H1 (cell line): ENCODE data around the gene RNASE13. TPM values are rescaled to one million over a fixed set of nuclear protein-coding genes. Genes with fewer than 3 reads are reported as not detected.

Experiments used
- CTCF ChIA-PET: fragments of 300-600 bp; sonication (Branson Sonifier 250); formaldehyde crosslinking; loops from one replicate; lab custom pipeline; 2021; ENCODE audit not compliant: partially characterized antibody; lab: Charles Lee
- POLR2A ChIA-PET: fragments of 300-600 bp; sonication (Branson Sonifier 250); formaldehyde crosslinking; loops from one replicate; lab custom pipeline; 2021; ENCODE audit warnings: inconsistent platforms; ENCODE audit not compliant: partially characterized antibody; lab: Charles Lee
- DNase-seq, 2 experiments: peaks; one replicate each; pipeline versions ENCODE4 v3.0.0 to v3.0.0-alpha.2; 2010 to 2022; ENCODE audit warnings: low spot score in 2 of 2, low read depth in 1 of 2, mixed read lengths in 1 of 2
- FAIRE-seq: peaks from 2 replicates; lab custom pipeline; 2011; peaks lifted over from hg19 to GRCh38; lab: Jason Lieb, UNC
- H2AFZ ChIP-seq: 2 replicates; pipeline ENCODE4 v1.8.1; 2012; ENCODE audit warnings: low read length, inconsistent platforms
- H2AK5ac ChIP-seq: 2 replicates; pipeline ENCODE4 v1.6.1; 2013; ENCODE audit warnings: low read depth, low read length
- H2BK120ac ChIP-seq: replicated peaks from 2 replicates; pipeline ENCODE3; 2013; ENCODE audit warnings: low read depth, low read length, inconsistent platforms
- H2BK12ac ChIP-seq: 2 replicates; pipeline ENCODE4 v1.6.1; 2013; ENCODE audit warnings: low read depth, low read length
- H2BK15ac ChIP-seq: 2 replicates; pipeline ENCODE4 v1.6.1; 2013; ENCODE audit warnings: low read length
- H2BK20ac ChIP-seq: 2 replicates; pipeline ENCODE4 v1.6.1; 2013; ENCODE audit warnings: low read length
- H2BK5ac ChIP-seq: 2 replicates; pipeline ENCODE4 v1.6.1; 2013; ENCODE audit warnings: low read depth, low read length
- H3K14ac ChIP-seq: 2 replicates; pipeline ENCODE4 v1.6.1; 2013; ENCODE audit warnings: inconsistent platforms; ENCODE audit not compliant: insufficient read length
- H3K18ac ChIP-seq: 2 replicates; pipeline ENCODE4 v1.6.1; 2013; ENCODE audit warnings: low read length; ENCODE audit errors: extremely low read depth
- H3K23ac ChIP-seq: 2 replicates; pipeline ENCODE4 v1.6.1; 2013; ENCODE audit warnings: inconsistent platforms; ENCODE audit not compliant: insufficient read length
- H3K23me2 ChIP-seq: 2 replicates; pipeline ENCODE4 v1.6.1; 2013; ENCODE audit warnings: low read depth, low read length
- H3K27ac ChIP-seq: 2 replicates; pipeline ENCODE4 v1.6.1; 2011; ENCODE audit warnings: low read depth, low read length, inconsistent platforms
- H3K27me3 ChIP-seq, 4 experiments: replicated peaks in 1 of 4; 1 replicate in 1 of 4; 2 replicates in 3 of 4; pipeline versions ENCODE4 v1.6.1 to v1.8.1; 2011 to 2013; ENCODE audit warnings: low read length in 3 of 4, mild to moderate bottlenecking in 3 of 4, inconsistent platforms in 2 of 4, mixed read lengths in 2 of 4, moderate library complexity in 1 of 4; ENCODE audit not compliant: control insufficient read depth in 3 of 4, insufficient read depth in 3 of 4; ENCODE audit errors: extremely low read depth in 1 of 4
- H3K36me3 ChIP-seq, 4 experiments: 2 replicates each; pipeline versions ENCODE4 v1.6.1 to v1.8.1; 2011 to 2013; ENCODE audit warnings: mild to moderate bottlenecking in 4 of 4, low read length in 3 of 4, moderate library complexity in 2 of 4, control low read depth in 1 of 4, inconsistent platforms in 1 of 4; ENCODE audit not compliant: insufficient read depth in 4 of 4, control insufficient read depth in 2 of 4
- H3K4ac ChIP-seq: replicated peaks from 2 replicates; pipeline ENCODE3; 2013; ENCODE audit warnings: low read length, low read depth, mixed read lengths, inconsistent platforms; ENCODE audit not compliant: insufficient read length
- H3K4me1 ChIP-seq, 4 experiments: replicated peaks in 1 of 4; 1 replicate in 1 of 4; 2 replicates in 3 of 4; pipeline versions ENCODE4 v1.6.1 to v1.8.1; 2011 to 2013; ENCODE audit warnings: low read length in 3 of 4, inconsistent platforms in 2 of 4, mixed read lengths in 1 of 4; ENCODE audit not compliant: insufficient read depth in 4 of 4, control insufficient read depth in 3 of 4
- H3K4me2 ChIP-seq, 2 experiments: 2 replicates each; pipeline versions ENCODE4 v1.6.1 to v1.8.1; 2011 to 2013; ENCODE audit warnings: low read depth in 2 of 2, low read length in 2 of 2, control low read depth in 1 of 2, inconsistent platforms in 1 of 2, mild to moderate bottlenecking in 1 of 2; ENCODE audit not compliant: insufficient read depth in 1 of 2
- H3K4me3 ChIP-seq, 4 experiments: fragments of 200-600, 300-600 bp in 1 of 4; sonication (generic), shearing (Covaris generic), sonication (Bioruptor Twin) in 1 of 4; 2 replicates each; pipeline versions ENCODE4 v1.5.1 to v1.8.1; 2011 to 2016; ENCODE audit warnings: low read length in 4 of 4, low read depth in 3 of 4, control low read depth in 2 of 4, inconsistent platforms in 2 of 4, mild to moderate bottlenecking in 2 of 4, mixed read lengths in 1 of 4, moderate library complexity in 1 of 4; ENCODE audit not compliant: insufficient read depth in 2 of 4; ENCODE audit errors: extremely low read depth in 1 of 4
- H3K56ac ChIP-seq: replicated peaks from 2 replicates; pipeline ENCODE3; 2013; ENCODE audit warnings: low read depth, mild to moderate bottlenecking, mixed read lengths, low read length, inconsistent platforms; ENCODE audit not compliant: insufficient read length
- H3K79me1 ChIP-seq: 2 replicates; pipeline ENCODE4 v1.6.1; 2013; ENCODE audit warnings: low read depth, low read length, control low read depth
- H3K79me2 ChIP-seq, 2 experiments: 2 replicates each; pipeline versions ENCODE4 v1.6.1 to v1.8.1; 2012 to 2013; ENCODE audit warnings: low read length in 2 of 2, mild to moderate bottlenecking in 2 of 2, inconsistent platforms in 1 of 2; ENCODE audit not compliant: insufficient read depth in 2 of 2, control insufficient read depth in 1 of 2
- H3K9ac ChIP-seq, 4 experiments: replicated peaks in 1 of 4; 1 replicate in 1 of 4; 2 replicates in 3 of 4; pipeline versions ENCODE4 v1.6.1 to v1.8.1; 2011 to 2013; ENCODE audit warnings: low read depth in 3 of 4, low read length in 3 of 4, control low read depth in 2 of 4, mild to moderate bottlenecking in 2 of 4, moderate library complexity in 2 of 4, inconsistent platforms in 1 of 4; ENCODE audit errors: extremely low read depth in 1 of 4
- H3K9me3 ChIP-seq, 2 experiments: 2 replicates each; pipeline versions ENCODE4 v1.6.1 to v1.8.1; 2012 to 2013; ENCODE audit warnings: mild to moderate bottlenecking in 2 of 2, moderate library complexity in 2 of 2, control low read depth in 1 of 2, inconsistent platforms in 1 of 2, low read depth in 1 of 2, low read length in 1 of 2, mixed read lengths in 1 of 2; ENCODE audit not compliant: insufficient read depth in 2 of 2
- H4K20me1 ChIP-seq, 2 experiments: replicated peaks in 1 of 2; 2 replicates each; pipeline versions ENCODE3 to v1.8.1; 2011 to 2013; ENCODE audit warnings: inconsistent platforms in 2 of 2, low read length in 2 of 2, mild to moderate bottlenecking in 1 of 2; ENCODE audit not compliant: insufficient read depth in 2 of 2, control insufficient read depth in 1 of 2
- H4K5ac ChIP-seq: 2 replicates; pipeline ENCODE4 v1.6.1; 2013; ENCODE audit warnings: low read length, low read depth, mixed read lengths, inconsistent platforms; ENCODE audit not compliant: insufficient read length
- H4K8ac ChIP-seq: 2 replicates; pipeline ENCODE4 v1.8.0; 2013; ENCODE audit warnings: mild to moderate bottlenecking, moderate library complexity, low read length, inconsistent platforms; ENCODE audit not compliant: insufficient read depth; ENCODE audit errors: extremely low read depth
- H4K91ac ChIP-seq: replicated peaks from 2 replicates; pipeline ENCODE3; 2013; ENCODE audit warnings: low read length, mixed read lengths, inconsistent platforms; ENCODE audit not compliant: insufficient read length
- ATF2 ChIP-seq: IDR thresholded peaks from 2 replicates; pipeline ENCODE4 v1.6.1; 2012; ENCODE audit warnings: low read length, inconsistent platforms
- EP300 ChIP-seq, 2 experiments: IDR thresholded peaks; 1 replicate in 1 of 2; 2 replicates in 1 of 2; pipeline ENCODE4 v1.6.1; 2011 to 2012; ENCODE audit warnings: low read depth in 2 of 2, low read length in 2 of 2, mild to moderate bottlenecking in 2 of 2, borderline replicate concordance in 1 of 2, inconsistent platforms in 1 of 2, moderate library complexity in 1 of 2
- RBBP5 ChIP-seq: IDR thresholded peaks from 2 replicates; pipeline ENCODE4 v1.7.1; 2012; ENCODE audit warnings: low read depth, mild to moderate bottlenecking, inconsistent platforms, low read length, moderate library complexity, borderline replicate concordance
- WGBS, 2 experiments: shearing (Covaris generic) in 1 of 2; methylation state at CpG; one replicate each; pipeline versions ENCODE4 v1.1.6 to v1.1.7; 2013 to 2015; ENCODE audit warnings: low lambda C conversion rate in 2 of 2, mixed read lengths in 2 of 2, inconsistent platforms in 1 of 2, low coverage in 1 of 2, missing lambda C conversion rate in 1 of 2; ENCODE audit not compliant: insufficient replicate concordance in 2 of 2, insufficient coverage in 1 of 2, insufficient read length in 1 of 2; ENCODE audit errors: extremely low coverage in 1 of 2, missing lambda C conversion rate in 1 of 2; 5-methylcytosine and 5-hydroxymethylcytosine counted together
- polyA plus RNA-seq, 7 experiments: library from polyadenylated mRNA; depleted of rRNA in 3 of 7; stranded (reverse) in 5 of 7; unstranded in 2 of 7; fragments of >200 nt in 5 of 7; fragments of 200-250 nt in 2 of 7; gene quantifications; 1 replicate in 5 of 7; 2 replicates in 1 of 7; 4 replicates in 1 of 7; pipeline versions ENCODE4 v1.2.1 to v1.2.3, GENCODE V29; 2011 to 2013; ENCODE audit warnings: missing spikeins in 2 of 7, mixed read lengths in 2 of 7
- total RNA-seq: library from RNA; stranded (reverse); fragmentation: NEBNext Ultra II Directional; extraction: Animal tissue kit (Norgen Biotek cat#: 25700); gene quantifications from 2 replicates; pipeline ENCODE4 v1.2.1, GENCODE V29; 2021

Gene RNASE13
- total and polyA plus RNA-seq, 2 of the 8 experiments (the other 6 are each of a cell fraction or from before 2014, with no cell fraction given), result not detected

DNA sequence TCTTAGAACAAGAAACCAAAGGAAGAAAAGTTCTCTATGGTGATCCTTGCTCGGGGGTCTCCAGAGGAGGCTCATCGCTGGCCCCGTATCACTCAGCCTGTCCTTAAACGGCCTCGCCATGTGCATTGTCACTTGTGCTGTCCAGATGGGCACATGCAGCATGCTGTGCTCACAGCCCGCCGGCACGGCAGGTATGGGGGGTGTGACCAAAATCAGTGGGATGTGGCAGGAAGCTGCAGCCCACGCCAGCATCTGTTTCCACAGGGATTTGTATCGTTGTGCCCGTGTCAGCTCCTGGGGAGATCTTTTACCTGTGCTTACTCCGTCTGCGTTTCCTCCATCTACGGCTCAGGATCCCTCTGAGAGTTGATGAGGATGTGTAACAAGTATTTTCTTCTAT is 38.1 kb downstream of the RNASE13 start:
- Histone ChIP-seq H2BK5ac (no peak overlapping the region), H2AFZ (no peak overlapping the region), H2BK120ac (no peak overlapping the region), H3K4me1 (peaks cover 2 to 6% (median 5%) of the 10 kb centered on the region in 4 experiments; a peak in 5 of 7 replicates), H3K23ac (no peak overlapping the region), H4K20me1 (peaks cover 0 to 2% of the 10 kb centered on the region in 2 experiments), H3K18ac (no peak overlapping the region), H3K79me2 (peaks cover 0 to 5% of the 10 kb centered on the region in 2 experiments; a peak in 2 of 4 replicates), H3K9ac (no peak overlapping the region), H3K9me3 (no peaks in the 10 kb centered on the region), H3K14ac (no peak overlapping the region), H3K4ac (no peak overlapping the region), H3K4me3 (no peak overlapping the region), H4K8ac (no peak overlapping the region), H4K91ac (no peak overlapping the region), H3K27ac (no peak overlapping the region), H2BK20ac (no peak overlapping the region)
- DNase-seq, result no peak
- WGBS, 2 experiments, result 93% methylated on average over 14 of the region's 14 CpGs; no CpG with 5 or more reads in 1 of the 2 experiments
- CTCF ChIA-PET, result interaction anchor here (1.1 to 10.6 kb wide), 5 partner anchors 9 to 194 kb away, joined by 4 to 117 read pairs (median 8); partner anchors contain the start of gene RNASE1
- TF ChIP-seq ATF2, result no peak
- TF ChIP-seq EP300 (IDR thresholded peaks at IDR 0.05; ENCODE audit: borderline replicate concordance in 1 of 2, low read depth in 2 of 2, low read length in 2 of 2), result no peak
- TF ChIP-seq RBBP5, result no peak
- TF ChIP-seq, all 59 proteins: peak for 0
- Histone ChIP-seq H3K27me3 (no peaks in the 10 kb centered on the region), H3K56ac (no peak overlapping the region), H3K36me3 (peaks cover 25 to 50% (median 38%) of the 10 kb centered on the region in 4 experiments), H3K79me1 (no peaks in the 10 kb centered on the region), H2AK5ac (no peak overlapping the region), H3K4me2 (no peak overlapping the region), H3K23me2 (no peaks in the 10 kb centered on the region; the same call in 1 of the 2 replicates), H2BK15ac (no peak overlapping the region), H2BK12ac (no peak overlapping the region), H4K5ac (no peak overlapping the region)
- FAIRE-seq, result no peak
- POLR2A ChIA-PET, result interaction anchor here (1.8 kb wide), 1 partner anchor 27 kb away, joined by 4 read pairs; no protein-coding TSS in a partner anchor
